Activated T-helper 17 cell treated with anti-CD3 and anti-CD28 coated beads, Interleukin-2, amount 50 U/mL, for 72 hours (primary cell): Measurements from ENCODE around the gene SCEL. TPM values are rescaled to one million over a fixed set of nuclear protein-coding genes. Genes with fewer than 3 reads are reported as not detected.

Source experiments
- ATAC-seq: fragments of 150-1000 bp; cut with Tn5 transposase; replicated peaks from 2 replicates; pipeline ENCODE4 v1.10.0; 2021; ENCODE audit warnings: mild to moderate bottlenecking, moderate library complexity
- H3K27ac Mint-ChIP-seq: one replicate; pipeline ENCODE4 v1.8.0; 2022; ENCODE audit warnings: mixed read lengths
- H3K27me3 Mint-ChIP-seq: one replicate; pipeline ENCODE4 v1.8.0; 2022; ENCODE audit warnings: mixed read lengths
- H3K36me3 Mint-ChIP-seq: one replicate; pipeline ENCODE4 v1.8.0; 2022; ENCODE audit warnings: low read depth, mild to moderate bottlenecking, mixed read lengths
- H3K4me1 Mint-ChIP-seq: one replicate; pipeline ENCODE4 v1.8.0; 2022; ENCODE audit warnings: mixed read lengths
- H3K4me3 Mint-ChIP-seq: one replicate; pipeline ENCODE4 v1.8.0; 2022; ENCODE audit warnings: mild to moderate bottlenecking, mixed read lengths
- H3K9me3 Mint-ChIP-seq: one replicate; pipeline ENCODE4 v1.8.0; 2022; ENCODE audit warnings: mixed read lengths
- total RNA-seq, 2 donors: library from RNA; stranded (reverse); gene quantifications; one replicate each; pipeline ENCODE4 v1.2.3, GENCODE V29; 2022

SCEL gene
- not detected for total RNA-seq

- no peak within 1 kb of the TSS for H3K27ac Mint-ChIP-seq
- H3K4me3 Mint-ChIP-seq, result no peak within 1 kb of the TSS
- no peaks in the 10 kb centered on the region for H3K4me1 Mint-ChIP-seq
- no peaks in the 10 kb centered on the region for H3K36me3 Mint-ChIP-seq
- ATAC-seq, result peak; percentile 43
- H3K27me3 Mint-ChIP-seq, result peaks cover 18% of the 10 kb centered on the region
- no peaks in the 10 kb centered on the region for H3K9me3 Mint-ChIP-seq
Observed at GRCh38 chr13:77535448-77535847, at the start of gene SCEL. SCEL (plus strand) TSS chr13:77535706; CDS start chr13:77555876, 20,170 bp downstream.

DNA sequence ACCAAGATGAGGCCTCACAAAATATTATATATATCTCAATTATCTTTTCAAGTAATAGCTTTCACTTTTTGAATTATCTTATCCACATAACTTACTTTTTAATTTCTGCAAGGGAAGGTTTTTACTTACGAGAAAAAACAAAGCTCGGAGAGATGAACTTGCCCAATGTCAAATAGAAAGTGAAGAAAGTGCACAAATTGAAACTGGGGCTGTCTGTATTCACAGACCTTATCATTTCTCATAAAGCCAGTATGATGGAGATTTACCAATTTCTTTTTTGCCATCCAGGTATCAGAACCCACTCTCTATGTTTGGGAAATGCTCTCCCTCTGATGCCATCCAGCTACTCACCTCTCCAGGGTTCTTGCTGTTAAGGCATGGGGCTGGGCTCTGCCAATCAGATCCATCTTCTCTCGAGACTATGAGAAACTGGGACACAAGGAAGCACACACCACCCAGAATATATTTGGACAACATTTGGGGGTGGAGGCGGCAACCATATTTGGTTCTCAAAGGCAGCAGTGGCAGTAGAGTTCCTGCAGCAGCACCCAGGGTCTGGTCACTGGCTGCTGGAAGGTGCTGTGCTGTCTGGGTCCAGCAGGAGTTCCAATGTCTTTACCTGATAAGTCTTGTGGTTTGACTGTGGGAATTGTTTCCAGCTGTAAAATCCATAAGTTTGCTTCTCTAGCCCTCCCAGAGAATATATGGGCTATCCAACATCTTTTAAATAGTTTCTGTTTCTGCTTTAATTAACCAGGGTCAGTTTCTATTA is 45.8 kb upstream of the SCEL start:
- no peak overlapping the region for H3K27ac Mint-ChIP-seq
- no peaks in the 10 kb centered on the region for H3K9me3 Mint-ChIP-seq
- ATAC-seq, result no peak
- no peak overlapping the region for H3K4me3 Mint-ChIP-seq
- no peaks in the 10 kb centered on the region for H3K36me3 Mint-ChIP-seq
- no peaks in the 10 kb centered on the region for H3K4me1 Mint-ChIP-seq
- H3K27me3 Mint-ChIP-seq, result peaks cover 7% of the 10 kb centered on the region

GRCh38 chr13:77492982-77493381 is 42.5 kb upstream of the SCEL start:
- H3K9me3 Mint-ChIP-seq, result no peaks in the 10 kb centered on the region
- H3K4me1 Mint-ChIP-seq, result no peaks in the 10 kb centered on the region
- no peak for ATAC-seq
- peaks cover 10% of the 10 kb centered on the region for H3K27me3 Mint-ChIP-seq
- no peaks in the 10 kb centered on the region for H3K36me3 Mint-ChIP-seq
- no peak overlapping the region for H3K27ac Mint-ChIP-seq
- no peak overlapping the region for H3K4me3 Mint-ChIP-seq

DNA sequence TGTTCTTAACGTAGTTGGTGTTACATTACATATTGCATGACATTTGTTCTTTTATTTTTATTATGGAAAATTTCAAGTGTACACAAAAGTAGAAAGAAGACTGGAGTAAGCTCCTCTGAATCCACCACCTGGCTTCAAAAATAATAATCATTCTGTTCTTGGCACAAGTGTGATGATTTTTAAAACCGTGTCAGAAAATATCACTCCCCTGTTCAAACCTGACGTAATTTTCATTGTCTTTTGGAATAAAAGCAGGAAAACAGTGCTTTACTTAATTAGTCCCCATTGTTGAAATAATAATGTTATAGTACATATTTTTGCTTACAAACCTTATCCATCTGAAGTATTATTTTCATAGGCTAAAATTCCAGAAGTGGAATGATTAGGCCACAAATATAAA is 41.3 kb upstream of the SCEL start:
- H3K36me3 Mint-ChIP-seq, result no peaks in the 10 kb centered on the region
- no peaks in the 10 kb centered on the region for H3K9me3 Mint-ChIP-seq
- H3K27ac Mint-ChIP-seq, result no peak overlapping the region
- H3K4me3 Mint-ChIP-seq, result no peak overlapping the region
- no peaks in the 10 kb centered on the region for H3K4me1 Mint-ChIP-seq
- no peak for ATAC-seq
- H3K27me3 Mint-ChIP-seq, result peaks cover 10% of the 10 kb centered on the region

DNA sequence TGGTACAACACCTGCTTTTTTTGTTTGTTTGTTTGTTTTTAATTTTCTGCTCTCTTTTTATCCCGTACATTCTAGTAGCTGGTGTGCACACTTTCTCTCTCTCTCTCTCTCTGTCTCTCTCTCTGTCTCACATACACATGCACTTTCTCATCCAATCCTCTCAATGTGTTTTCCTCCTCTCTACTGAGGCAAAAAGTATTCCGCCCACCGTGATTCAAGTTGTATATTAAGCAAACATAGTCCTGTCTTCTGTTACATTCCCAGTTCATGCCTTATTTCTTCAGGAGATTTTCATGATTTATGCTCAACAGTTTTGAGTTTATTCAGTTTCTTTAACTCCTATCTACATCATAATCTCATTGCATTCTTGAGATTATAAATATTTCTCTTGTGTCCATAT is 38.2 kb upstream of the SCEL start:
- peaks cover 3% of the 10 kb centered on the region for H3K27me3 Mint-ChIP-seq
- no peak overlapping the region for H3K27ac Mint-ChIP-seq
- no peaks in the 10 kb centered on the region for H3K9me3 Mint-ChIP-seq
- H3K4me3 Mint-ChIP-seq, result no peak overlapping the region
- ATAC-seq, result no peak
- no peaks in the 10 kb centered on the region for H3K4me1 Mint-ChIP-seq
- H3K36me3 Mint-ChIP-seq, result no peaks in the 10 kb centered on the region

DNA sequence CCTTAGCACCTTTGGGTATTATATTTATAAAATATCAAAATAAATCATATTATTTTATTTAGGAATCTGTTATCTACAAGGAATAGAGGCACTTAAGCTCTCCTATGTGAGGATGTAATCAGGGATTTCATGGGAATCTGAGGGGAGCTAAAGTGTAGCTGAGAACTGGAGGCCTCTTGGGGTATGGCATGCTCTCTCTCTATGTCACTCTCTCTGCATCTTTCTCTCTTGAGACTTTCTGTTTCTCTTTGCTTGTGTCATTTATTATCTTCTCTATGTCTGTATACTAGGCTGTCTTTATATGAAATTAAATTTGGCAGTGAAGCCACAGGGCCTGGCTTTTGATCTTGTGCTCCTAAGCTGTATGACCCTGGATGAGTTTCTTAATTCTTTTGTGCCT is 37.7 kb upstream of the SCEL start:
- Mint-ChIP-seq H3K4me3 (no peak overlapping the region), H3K36me3 (no peaks in the 10 kb centered on the region), H3K27ac (no peak overlapping the region), H3K4me1 (no peaks in the 10 kb centered on the region), H3K27me3 (peaks cover 3% of the 10 kb centered on the region), H3K9me3 (no peaks in the 10 kb centered on the region)
- no peak for ATAC-seq

DNA sequence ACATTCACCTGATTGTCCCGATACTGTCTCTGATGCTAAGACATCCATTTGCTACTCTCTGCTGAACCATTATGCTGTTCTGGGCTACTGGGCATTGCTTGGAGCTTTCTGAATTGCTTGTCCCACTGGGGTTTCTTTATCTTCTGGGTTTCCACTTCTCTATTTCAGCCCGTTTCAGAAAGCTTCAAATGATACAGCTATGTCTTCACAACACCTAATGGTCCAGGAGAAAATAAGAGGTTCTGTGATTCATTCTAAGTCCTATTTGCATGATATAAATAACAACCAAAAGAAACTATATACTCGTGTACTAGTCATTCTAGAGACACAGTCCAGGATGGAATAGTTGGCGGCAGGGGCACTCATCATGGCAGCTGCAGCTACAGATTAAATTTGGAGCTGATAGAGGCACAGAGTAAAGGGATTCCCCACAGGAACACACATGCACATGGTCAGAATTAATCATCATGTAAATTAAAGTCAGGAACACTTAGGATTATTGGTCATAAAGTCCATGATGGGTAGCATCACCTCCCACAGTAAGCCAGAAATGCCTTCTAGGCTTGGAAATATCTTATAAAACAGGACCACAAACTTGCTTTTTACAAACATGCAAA is 33.3 kb upstream of the SCEL start:
- Mint-ChIP-seq H3K4me1 (no peaks in the 10 kb centered on the region), H3K36me3 (no peaks in the 10 kb centered on the region), H3K27me3 (no peaks in the 10 kb centered on the region), H3K27ac (no peak overlapping the region), H3K4me3 (no peak overlapping the region), H3K9me3 (no peaks in the 10 kb centered on the region)
- no peak for ATAC-seq

- H3K36me3 Mint-ChIP-seq, result no peaks in the 10 kb centered on the region
- no peaks in the 10 kb centered on the region for H3K9me3 Mint-ChIP-seq
- no peaks in the 10 kb centered on the region for H3K4me1 Mint-ChIP-seq
- no peaks in the 10 kb centered on the region for H3K27me3 Mint-ChIP-seq
- ATAC-seq, result no peak
- H3K27ac Mint-ChIP-seq, result no peak overlapping the region
- H3K4me3 Mint-ChIP-seq, result no peak overlapping the region
Observed at GRCh38 chr13:77503398-77503797, 32.1 kb upstream of the SCEL start.

- Mint-ChIP-seq H3K27me3 (peaks cover 4% of the 10 kb centered on the region), H3K36me3 (no peaks in the 10 kb centered on the region), H3K27ac (no peak overlapping the region), H3K4me1 (no peaks in the 10 kb centered on the region), H3K4me3 (no peak overlapping the region), H3K9me3 (no peaks in the 10 kb centered on the region)
- no peak for ATAC-seq
Observed at GRCh38 chr13:77506874-77507273, 28.6 kb upstream of the SCEL start.

DNA sequence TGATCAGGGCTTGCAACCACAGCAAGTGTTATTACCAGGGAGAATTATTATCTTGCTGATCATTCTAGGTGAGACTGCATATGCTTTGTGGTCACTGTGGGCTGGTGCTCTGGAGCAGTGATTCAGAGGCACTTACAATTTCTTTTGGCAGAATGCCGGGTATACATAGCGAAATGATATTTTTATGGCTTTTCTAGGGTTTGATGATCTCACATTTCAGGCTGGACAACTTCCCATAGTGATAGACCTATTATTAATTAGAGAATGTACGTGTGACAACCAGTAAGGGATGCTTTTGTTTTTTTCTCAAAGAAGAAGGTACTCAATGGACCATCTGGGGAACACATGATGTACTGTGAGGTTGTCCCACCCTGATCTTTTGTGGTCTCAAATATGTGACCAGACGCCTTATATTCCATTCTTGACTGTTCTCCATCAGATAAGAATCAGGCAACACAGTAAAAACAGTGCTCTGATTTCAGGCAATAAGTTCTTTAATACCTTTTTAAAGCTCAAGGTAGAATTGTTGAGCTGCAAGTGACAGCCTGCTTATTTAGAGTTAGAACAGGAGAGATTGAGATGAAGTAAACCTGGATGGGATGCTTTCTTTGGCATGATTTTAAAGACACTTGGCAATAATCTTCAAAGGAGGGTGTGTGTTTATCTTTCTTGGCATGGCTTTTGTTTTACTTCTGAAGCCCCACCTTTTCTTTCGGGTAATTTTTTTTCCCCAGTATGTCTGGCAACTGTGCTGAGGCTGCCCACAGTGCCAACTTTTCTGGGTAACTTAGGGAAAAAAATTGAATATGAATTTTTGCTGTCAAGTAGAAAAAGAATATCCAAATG is 27.4 kb upstream of the SCEL start:
- no peak overlapping the region for H3K4me3 Mint-ChIP-seq
- peaks cover 4% of the 10 kb centered on the region for H3K27me3 Mint-ChIP-seq
- no peaks in the 10 kb centered on the region for H3K9me3 Mint-ChIP-seq
- ATAC-seq, result peak; percentile 40
- no peaks in the 10 kb centered on the region for H3K36me3 Mint-ChIP-seq
- no peaks in the 10 kb centered on the region for H3K4me1 Mint-ChIP-seq
- H3K27ac Mint-ChIP-seq, result no peak overlapping the region

DNA sequence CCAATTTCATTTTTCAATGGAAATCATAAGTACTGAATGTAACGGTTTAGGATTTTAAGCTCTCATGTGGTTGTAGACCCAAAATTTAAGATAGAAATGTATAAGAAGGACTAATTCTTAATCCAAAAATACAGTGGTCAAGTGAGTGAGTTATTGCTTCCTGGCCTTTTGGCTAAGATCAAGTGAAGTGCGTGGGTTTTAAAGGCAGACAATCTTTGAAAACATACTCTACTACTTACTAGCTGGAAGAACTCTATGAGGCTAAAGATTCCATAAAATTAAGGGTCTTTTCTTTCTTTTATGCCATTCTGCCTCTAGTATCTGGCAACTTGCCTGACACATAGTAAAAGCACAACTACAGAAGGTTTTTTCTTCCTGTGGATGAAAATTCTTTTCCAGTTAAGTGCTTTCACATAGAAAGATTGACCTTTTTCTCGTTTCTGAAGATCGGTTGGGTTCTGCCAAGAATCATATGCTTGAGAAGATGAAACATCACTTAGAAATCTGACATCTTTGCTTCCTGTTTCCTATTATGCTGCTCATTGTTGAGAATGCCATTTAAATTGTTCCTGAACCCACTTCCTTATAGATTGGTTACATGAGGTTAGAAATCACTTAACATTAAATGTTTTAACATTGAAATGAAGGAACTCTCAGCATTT is 26.4 kb upstream of the SCEL start:
- no peaks in the 10 kb centered on the region for H3K36me3 Mint-ChIP-seq
- peaks cover 4% of the 10 kb centered on the region for H3K27me3 Mint-ChIP-seq
- no peak overlapping the region for H3K4me3 Mint-ChIP-seq
- H3K9me3 Mint-ChIP-seq, result no peaks in the 10 kb centered on the region
- peak overlapping the region; percentile 27 for H3K27ac Mint-ChIP-seq
- peak; percentile 42 for ATAC-seq
- H3K4me1 Mint-ChIP-seq, result peaks cover under 1% of the 10 kb centered on the region

- H3K9me3 Mint-ChIP-seq, result no peaks in the 10 kb centered on the region
Observed at GRCh38 chr13:77510156-77510555, 25.4 kb upstream of the SCEL start.

GRCh38 chr13:77511552-77511951 is 24.0 kb upstream of the SCEL start:
- Mint-ChIP-seq H3K4me3 (no peak overlapping the region), H3K4me1 (peaks cover 4% of the 10 kb centered on the region), H3K36me3 (no peaks in the 10 kb centered on the region), H3K27me3 (peaks cover 4% of the 10 kb centered on the region), H3K27ac (no peak overlapping the region), H3K9me3 (no peaks in the 10 kb centered on the region)
- ATAC-seq, result no peak

More at GRCh38 chr13:77510156-77510555, 25.4 kb upstream of the SCEL start:
- Mint-ChIP-seq H3K36me3 (no peaks in the 10 kb centered on the region), H3K27ac (no peak overlapping the region), H3K4me1 (peaks cover 4% of the 10 kb centered on the region), H3K27me3 (peaks cover 4% of the 10 kb centered on the region), H3K4me3 (no peak overlapping the region)
- ATAC-seq, result no peak

DNA sequence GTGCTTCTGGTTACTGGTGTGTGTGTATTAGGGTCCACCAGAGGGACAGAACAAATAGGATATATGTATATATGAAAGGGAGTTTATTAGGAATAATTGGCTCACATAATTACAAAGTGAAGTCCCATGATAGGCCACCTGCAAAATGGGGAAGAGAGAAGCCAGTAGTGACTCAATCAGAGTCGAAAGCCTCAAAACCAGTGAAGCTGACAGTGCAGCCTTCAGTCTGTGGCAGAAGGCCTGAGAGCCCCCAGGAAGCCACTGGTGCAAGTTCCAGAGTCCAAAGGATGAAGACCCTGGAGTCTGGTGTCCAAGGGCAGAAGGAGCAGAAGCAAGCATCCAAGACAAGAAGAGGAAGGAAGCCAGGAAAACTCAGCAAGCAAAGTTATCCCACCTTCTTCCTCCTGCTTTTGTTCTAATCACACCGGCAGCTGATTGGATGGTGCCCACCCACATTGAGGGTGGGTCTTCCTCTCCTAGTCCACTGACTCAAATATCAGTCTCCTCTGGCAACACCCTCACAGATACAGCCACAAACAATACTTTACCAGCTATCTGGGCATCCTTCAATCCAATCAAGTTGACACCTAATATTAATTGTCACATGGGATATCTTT is 21.7 kb upstream of the SCEL start:
- Mint-ChIP-seq H3K4me3 (no peak overlapping the region), H3K9me3 (no peaks in the 10 kb centered on the region), H3K36me3 (no peaks in the 10 kb centered on the region), H3K27me3 (peaks cover 4% of the 10 kb centered on the region), H3K4me1 (peaks cover 4% of the 10 kb centered on the region), H3K27ac (no peak overlapping the region)
- ATAC-seq, result no peak
